ENCODE data around the gene NRG2. TPM values are rescaled to one million over a fixed set of nuclear protein-coding genes. Genes with fewer than 3 reads are reported as not detected.
A peak's percentile ranks its signal among the peaks of the same experiment; 100 is the strongest.

The NRG2 gene
- total RNA-seq, 4 donors from 2014 or later, result 4.5 to 7.0 (median 5.4) TPM

DNA sequence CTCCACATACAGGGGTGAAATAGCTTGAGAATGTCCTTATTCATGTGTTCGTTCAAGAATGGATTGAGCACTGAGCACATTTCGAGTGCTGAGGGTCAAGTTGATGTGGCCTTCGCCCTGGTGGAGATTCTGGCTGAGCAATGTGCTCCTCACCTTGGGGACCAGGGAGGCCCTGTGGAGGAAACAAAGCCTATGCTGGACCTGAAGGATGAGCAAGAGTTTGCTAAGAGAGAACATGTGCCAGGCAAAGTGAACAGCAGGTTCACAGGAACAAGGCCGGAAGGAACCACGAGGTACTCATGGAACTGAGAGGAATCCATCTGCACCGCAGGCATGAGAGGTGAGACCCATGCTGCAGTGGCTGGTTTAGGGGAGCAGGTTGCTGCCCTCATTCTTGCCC lies 145.1 kb downstream of the NRG2 start:
- DNase-seq (ENCODE audit: low spot score in 2 of 2), result peak; percentile 34 to 36
- no peaks in the 10 kb centered on the region for H3K36me3 ChIP-seq
- no peak overlapping the region for H3K4me3 ChIP-seq
- no peak overlapping the region for H3K27ac ChIP-seq
- H3K9me3 ChIP-seq, result no peaks in the 10 kb centered on the region
- H3K4me1 ChIP-seq, result peaks cover 16% of the 10 kb centered on the region
- no peak for TF ChIP-seq EP300 (IDR thresholded peaks at IDR 0.05)
- TF ChIP-seq POLR2AphosphoS5 (IDR thresholded peaks at IDR 0.05), result no peak
- TF ChIP-seq POLR2A (IDR thresholded peaks at IDR 0.05), result no peak
- TF ChIP-seq, protein P1, sequence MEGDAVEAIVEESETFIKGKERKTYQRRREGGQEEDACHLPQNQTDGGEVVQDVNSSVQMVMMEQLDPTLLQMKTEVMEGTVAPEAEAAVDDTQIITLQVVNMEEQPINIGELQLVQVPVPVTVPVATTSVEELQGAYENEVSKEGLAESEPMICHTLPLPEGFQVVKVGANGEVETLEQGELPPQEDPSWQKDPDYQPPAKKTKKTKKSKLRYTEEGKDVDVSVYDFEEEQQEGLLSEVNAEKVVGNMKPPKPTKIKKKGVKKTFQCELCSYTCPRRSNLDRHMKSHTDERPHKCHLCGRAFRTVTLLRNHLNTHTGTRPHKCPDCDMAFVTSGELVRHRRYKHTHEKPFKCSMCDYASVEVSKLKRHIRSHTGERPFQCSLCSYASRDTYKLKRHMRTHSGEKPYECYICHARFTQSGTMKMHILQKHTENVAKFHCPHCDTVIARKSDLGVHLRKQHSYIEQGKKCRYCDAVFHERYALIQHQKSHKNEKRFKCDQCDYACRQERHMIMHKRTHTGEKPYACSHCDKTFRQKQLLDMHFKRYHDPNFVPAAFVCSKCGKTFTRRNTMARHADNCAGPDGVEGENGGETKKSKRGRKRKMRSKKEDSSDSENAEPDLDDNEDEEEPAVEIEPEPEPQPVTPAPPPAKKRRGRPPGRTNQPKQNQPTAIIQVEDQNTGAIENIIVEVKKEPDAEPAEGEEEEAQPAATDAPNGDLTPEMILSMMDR (IDR thresholded peaks at IDR 0.05), result no peak
- 91% methylated on average over 5 of the region's 6 CpGs for WGBS
- H3K27me3 ChIP-seq, result peaks cover 7% of the 10 kb centered on the region

DNA sequence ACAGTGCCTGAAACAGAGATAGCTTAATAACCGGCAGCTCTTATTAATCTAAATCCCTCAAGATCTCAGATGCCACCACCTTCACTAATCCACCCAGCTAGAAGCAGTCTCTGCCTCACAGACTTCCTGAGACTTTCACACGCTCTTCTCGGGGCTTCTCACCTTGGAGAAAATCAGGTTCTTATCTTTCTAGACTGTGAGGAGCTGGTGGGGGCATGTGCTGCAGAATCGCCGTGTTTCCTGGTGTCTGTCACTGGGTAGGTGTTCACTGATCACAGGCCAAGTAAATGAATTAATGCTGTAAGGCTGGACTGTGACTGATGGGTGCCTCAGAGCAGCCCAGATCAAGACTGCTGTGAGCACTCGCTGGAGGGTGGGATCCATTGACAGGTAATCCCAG lies 145.8 kb downstream of the NRG2 start:
- Histone ChIP-seq H3K4me3 (no peak overlapping the region), H3K9me3 (no peaks in the 10 kb centered on the region), H3K4me1 (peaks cover 16% of the 10 kb centered on the region), H3K36me3 (no peaks in the 10 kb centered on the region), H3K27me3 (peaks cover 4% of the 10 kb centered on the region), H3K27ac (no peak overlapping the region)
- TF ChIP-seq POLR2A (IDR thresholded peaks at IDR 0.05) (no peak), EP300 (IDR thresholded peaks at IDR 0.05) (no peak), POLR2AphosphoS5 (IDR thresholded peaks at IDR 0.05) (no peak)
- TF ChIP-seq, protein P1 (IDR thresholded peaks at IDR 0.05), result no peak
- WGBS, result 79% methylated on average over 5 of the region's 6 CpGs
- no peak for DNase-seq (ENCODE audit: low spot score in 2 of 2)

DNA sequence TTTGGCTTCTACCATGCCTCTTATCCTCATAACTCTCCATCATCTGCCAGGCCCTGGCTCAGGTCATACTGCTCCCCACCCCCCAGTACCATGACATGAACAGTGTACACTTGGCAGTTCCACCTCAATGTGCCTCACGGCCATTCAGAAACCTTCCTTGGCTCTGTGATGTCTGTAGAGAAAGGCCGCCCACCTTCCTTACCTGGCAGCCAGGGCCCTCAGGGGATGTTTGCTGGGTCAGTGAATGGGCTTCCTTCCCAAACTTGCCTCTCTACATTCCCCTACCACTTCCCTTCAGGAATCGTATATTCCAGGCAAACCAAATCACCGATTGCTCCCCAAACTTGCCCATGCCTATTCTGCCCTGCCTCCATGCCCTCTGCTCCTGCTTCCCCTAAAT lies 146.4 kb downstream of the NRG2 start:
- Histone ChIP-seq H3K36me3 (no peaks in the 10 kb centered on the region), H3K27me3 (no peaks in the 10 kb centered on the region), H3K9me3 (no peaks in the 10 kb centered on the region), H3K4me1 (peaks cover 16% of the 10 kb centered on the region), H3K4me3 (no peak overlapping the region), H3K27ac (no peak overlapping the region)
- no peak for TF ChIP-seq POLR2A (IDR thresholded peaks at IDR 0.05)
- TF ChIP-seq, protein P1 (IDR thresholded peaks at IDR 0.05), result no peak
- no peak for TF ChIP-seq POLR2AphosphoS5 (IDR thresholded peaks at IDR 0.05)
- TF ChIP-seq EP300 (IDR thresholded peaks at IDR 0.05), result no peak
- peak; percentile 40 to 50 for DNase-seq (ENCODE audit: low spot score in 2 of 2)
- 46% methylated on average over 4 of the region's 4 CpGs for WGBS

DNA sequence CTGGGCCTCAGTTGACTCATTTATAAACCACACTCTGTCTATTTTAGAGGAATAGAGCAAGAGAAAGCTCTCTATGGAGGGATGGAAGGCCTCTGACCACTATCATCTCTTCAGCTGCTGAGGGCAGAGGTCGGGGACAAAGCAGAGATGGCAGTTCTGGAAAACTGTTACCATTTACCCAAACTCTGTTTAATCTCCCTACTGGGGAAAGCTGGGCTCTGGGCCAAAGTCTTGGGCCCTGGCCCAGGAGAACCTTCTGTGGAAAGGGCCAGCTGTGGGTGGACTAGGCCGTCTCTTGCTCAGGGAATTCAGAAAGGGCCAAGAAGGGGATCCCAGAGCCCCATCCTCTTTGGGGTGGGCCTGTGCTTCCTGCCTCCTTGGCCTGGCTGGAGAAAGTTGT lies 147.5 kb downstream of the NRG2 start:
- peaks cover 16% of the 10 kb centered on the region for H3K4me1 ChIP-seq
- H3K4me3 ChIP-seq, result no peak overlapping the region
- no peaks in the 10 kb centered on the region for H3K27me3 ChIP-seq
- H3K9me3 ChIP-seq, result no peaks in the 10 kb centered on the region
- no peaks in the 10 kb centered on the region for H3K36me3 ChIP-seq
- DNase-seq (ENCODE audit: low spot score in 2 of 2), result no peak
- H3K27ac ChIP-seq, result no peak overlapping the region
- TF ChIP-seq POLR2A (IDR thresholded peaks at IDR 0.05) (no peak), POLR2AphosphoS5 (IDR thresholded peaks at IDR 0.05) (no peak), EP300 (IDR thresholded peaks at IDR 0.05) (no peak)
- TF ChIP-seq, protein P1 (IDR thresholded peaks at IDR 0.05), result no peak
- WGBS, result 36% methylated on average over 2 of the region's 2 CpGs

DNA sequence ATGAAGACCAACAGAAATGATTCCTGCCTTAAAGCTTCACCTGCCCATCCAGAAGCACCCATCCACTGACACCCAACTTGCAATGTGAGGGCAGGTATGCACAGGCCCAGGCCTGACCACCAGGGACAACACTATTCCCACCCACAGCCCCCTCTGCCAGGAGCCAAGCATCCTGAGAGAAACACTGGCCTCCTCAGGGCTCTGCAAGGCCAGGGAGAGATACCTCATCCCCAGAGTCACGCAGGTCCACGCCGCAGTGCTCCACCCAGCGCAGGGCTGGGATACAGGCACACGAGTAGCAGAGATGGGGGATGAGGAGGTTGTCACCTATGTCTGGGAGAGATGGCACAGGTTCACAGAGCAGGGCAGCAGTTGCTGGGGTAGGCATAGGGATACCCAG lies 148.1 kb downstream of the NRG2 start:
- Histone ChIP-seq H3K27ac (no peak overlapping the region), H3K36me3 (no peaks in the 10 kb centered on the region), H3K4me1 (peaks cover 16% of the 10 kb centered on the region), H3K27me3 (no peaks in the 10 kb centered on the region), H3K4me3 (no peak overlapping the region), H3K9me3 (no peaks in the 10 kb centered on the region)
- WGBS, result 100% methylated on average over 5 of the region's 5 CpGs
- no peak for DNase-seq (ENCODE audit: low spot score in 2 of 2)
- TF ChIP-seq POLR2AphosphoS5 (IDR thresholded peaks at IDR 0.05) (no peak), EP300 (IDR thresholded peaks at IDR 0.05) (no peak), POLR2A (IDR thresholded peaks at IDR 0.05) (no peak)
- TF ChIP-seq, protein P1 (IDR thresholded peaks at IDR 0.05), result no peak
